K562 (cell line): ENCODE measurements around the gene FYTTD1. TPM values are rescaled to one million over a fixed set of nuclear protein-coding genes. Genes with fewer than 3 reads are reported as not detected.
A peak's percentile ranks its signal among the peaks of the same experiment; 100 is the strongest.

Source experiments
- BRD9 ChIP-seq: fragments of 450-650 bp; IDR thresholded peaks from 2 replicates; pipeline ENCODE4 v1.6.1; 2018; ENCODE audit warnings: low read depth; ENCODE audit not compliant: partially characterized antibody
- E2F5 ChIP-seq: sonication (generic); formaldehyde crosslinking; IDR thresholded peaks from 2 replicates; pipeline ENCODE4 v1.8.0; 2022; ENCODE audit warnings: mild to moderate bottlenecking, missing genetic modification reagents
- HMG20B ChIP-seq: fragments of 250-450 bp; sonication (Bioruptor Pico); IDR thresholded peaks from 2 replicates; pipeline ENCODE4 v1.5.0; 2021; ENCODE audit warnings: mild to moderate bottlenecking
- KDM1A ChIP-seq, 2 experiments: fragments of 450-650 bp; IDR thresholded peaks; 2 replicates each; pipeline ENCODE4 v1.6.1; 2016; ENCODE audit warnings: mild to moderate bottlenecking in 2 of 2
- MGA ChIP-seq: fragments of 450-650 bp; IDR thresholded peaks from 2 replicates; pipeline ENCODE4 v1.6.1; 2016; ENCODE audit warnings: mild to moderate bottlenecking, moderate library complexity
- PHF20 ChIP-seq: fragments of 450-650 bp; IDR thresholded peaks from 2 replicates; pipeline ENCODE4 v1.6.1; 2018; ENCODE audit not compliant: partially characterized antibody
- RAD21 ChIP-seq, 2 experiments: fragments of 250-450 bp in 1 of 2; fragments of 450-650 bp in 1 of 2; sonication (Bioruptor Pico) in 1 of 2; formaldehyde crosslinking in 1 of 2; IDR thresholded peaks in 1 of 2; conservative IDR thresholded peaks in 1 of 2; 2 replicates each; pipeline versions ENCODE4 v1.4.0 to v1.8.0; 2020 to 2022; ENCODE audit warnings: mild to moderate bottlenecking in 2 of 2, moderate library complexity in 1 of 2
- SETDB1 ChIP-seq: IDR thresholded peaks from one replicate; pipeline ENCODE4 v1.6.1; 2012; ENCODE audit warnings: low read length, control low read depth, inconsistent platforms
- SMC3 ChIP-seq: conservative IDR thresholded peaks from 2 replicates; pipeline ENCODE4 v1.6.1; 2011; ENCODE audit warnings: low read depth, low read length, improper control_type of control experiment; ENCODE audit not compliant: insufficient read depth
- SREBF1 ChIP-seq: fragments of 150-350 bp; IDR thresholded peaks from 2 replicates; pipeline ENCODE4 v1.6.1; 2014; ENCODE audit warnings: antibody characterized with exemption, low read depth, low read length, borderline replicate concordance
- polyA plus RNA-seq, 8 experiments: library from polyadenylated mRNA; depleted of rRNA in 4 of 8; stranded (reverse) in 5 of 8; unstranded in 3 of 8; fragments of >200 nt; fragmentation: Nextera tagmentation in 2 of 8; fragmentation: Illumina TruSeq in 1 of 8; extraction: Ambion mirVana in 2 of 8; extraction: Trizol in 1 of 8; gene quantifications; 2 replicates each; pipeline versions ENCODE4 v1.2.1 to v1.2.3, GENCODE V29; 2011 to 2014; ENCODE audit warnings: inconsistent platforms in 1 of 8, missing spikeins in 1 of 8
- total RNA-seq, 7 experiments: library from RNA; depleted of rRNA in 6 of 7; stranded (reverse); fragments of >200 nt in 6 of 7; fragmentation: Illumina TruSeq in 2 of 7; extraction: Trizol in 2 of 7; gene quantifications; 2 replicates each; pipeline versions ENCODE4 v1.2.1 to v1.2.3, GENCODE V29; 2011 to 2021; ENCODE audit warnings: low replicate concordance in 1 of 7

FYTTD1 gene
- total and polyA plus RNA-seq, 9 of the 15 experiments (the other 6 are each of a cell fraction or from before 2014, with no cell fraction given): 35.7 to 106 (median 76.3) TPM

- TF ChIP-seq RAD21 (CRISPR knock-in tag; conservative IDR thresholded peaks at IDR 0.05 in 1 of 2, IDR thresholded peaks at IDR 0.05 in 1 of 2) (peak; percentile 26 to 57; a peak in 3 of 4 replicates), HMG20B (CRISPR knock-in tag) (no peak), SREBF1 (no peak), SETDB1 (no peak), BRD9 (no peak), E2F5 (CRISPR knock-in tag) (no peak), SMC3 (no peak), KDM1A (IDR thresholded peaks at IDR 0.05) (peak; percentile 26 to 33; a peak in 2 of 4 replicates), MGA (no peak; the same call in 1 of the 2 replicates), PHF20 (no peak)
Measured at GRCh38 chr3:197801891-197802778, 52.5 kb downstream of the FYTTD1 start (continued).
